GM19035 (cell line): ENCODE data around the gene SPAG16.

Experiments used
- ATAC-seq: cut with Tn5 transposase; IDR thresholded peaks from one replicate; pipeline ENCODE4 v1.9.1; 2021; ENCODE audit not compliant: unreplicated experiment

The SPAG16 gene

GRCh38 chr2:214232271-214232670 is 948.0 kb downstream of the SPAG16 start:
- ATAC-seq, result no peak

- ATAC-seq, result no peak
These were observed 948.9 kb downstream of the SPAG16 start for GRCh38 chr2:214233164-214233563.

- ATAC-seq, result no peak
These were observed 958.5 kb downstream of the SPAG16 start for GRCh38 chr2:214242797-214243196.

GRCh38 chr2:214244847-214245246 is 960.6 kb downstream of the SPAG16 start:
- ATAC-seq, result no peak

- ATAC-seq, result no peak
These were observed 962.2 kb downstream of the SPAG16 start for GRCh38 chr2:214246417-214246816.

- no peak for ATAC-seq
These were observed 963.3 kb downstream of the SPAG16 start for GRCh38 chr2:214247531-214247930.

GRCh38 chr2:214255046-214255445 is 970.8 kb downstream of the SPAG16 start:
- no peak for ATAC-seq

GRCh38 chr2:214261683-214262082 is 977.4 kb downstream of the SPAG16 start:
- ATAC-seq, result no peak

- no peak for ATAC-seq
These were observed 979.9 kb downstream of the SPAG16 start for GRCh38 chr2:214264171-214264570.

GRCh38 chr2:214265991-214266489 is 981.8 kb downstream of the SPAG16 start:
- no peak for ATAC-seq

- ATAC-seq, result no peak
These were observed 993.6 kb downstream of the SPAG16 start for GRCh38 chr2:214277880-214278279.

GRCh38 chr2:214286011-214286410 is 1001.7 kb downstream of the SPAG16 start:
- no peak for ATAC-seq

- ATAC-seq, result no peak
These were observed 1009.3 kb downstream of the SPAG16 start for GRCh38 chr2:214293593-214293992.

GRCh38 chr2:214294426-214294825 is 1010.2 kb downstream of the SPAG16 start:
- ATAC-seq, result no peak

GRCh38 chr2:214297423-214297822 is 1013.2 kb downstream of the SPAG16 start:
- no peak for ATAC-seq

GRCh38 chr2:214310319-214310718 is 1026.1 kb downstream of the SPAG16 start:
- peak; percentile 77 for ATAC-seq

GRCh38 chr2:214311031-214311533 is 1026.8 kb downstream of the SPAG16 start:
- ATAC-seq, result peak; percentile 41

GRCh38 chr2:214311931-214312749 is 1027.9 kb downstream of the SPAG16 start:
- ATAC-seq, result no peak

GRCh38 chr2:214315324-214315723 is 1031.1 kb downstream of the SPAG16 start:
- no peak for ATAC-seq

GRCh38 chr2:214320211-214320610 is 1035.9 kb downstream of the SPAG16 start:
- ATAC-seq, result no peak

- ATAC-seq, result no peak
These were observed 1038.4 kb downstream of the SPAG16 start for GRCh38 chr2:214322662-214323061.

GRCh38 chr2:214325404-214325803 is 1041.1 kb downstream of the SPAG16 start:
- ATAC-seq, result no peak

- no peak for ATAC-seq
These were observed 1044.7 kb downstream of the SPAG16 start for GRCh38 chr2:214328941-214329340.
